NCI-H345 (cell line): Measurements from ENCODE around the gene LRRC10.

Experiments
- DNase-seq: peaks from one replicate; lab custom pipeline; 2025; lab: John Stamatoyannopoulos, UW

Gene LRRC10, protein sequence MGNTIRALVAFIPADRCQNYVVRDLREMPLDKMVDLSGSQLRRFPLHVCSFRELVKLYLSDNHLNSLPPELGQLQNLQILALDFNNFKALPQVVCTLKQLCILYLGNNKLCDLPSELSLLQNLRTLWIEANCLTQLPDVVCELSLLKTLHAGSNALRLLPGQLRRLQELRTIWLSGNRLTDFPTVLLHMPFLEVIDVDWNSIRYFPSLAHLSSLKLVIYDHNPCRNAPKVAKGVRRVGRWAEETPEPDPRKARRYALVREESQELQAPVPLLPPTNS

DNA sequence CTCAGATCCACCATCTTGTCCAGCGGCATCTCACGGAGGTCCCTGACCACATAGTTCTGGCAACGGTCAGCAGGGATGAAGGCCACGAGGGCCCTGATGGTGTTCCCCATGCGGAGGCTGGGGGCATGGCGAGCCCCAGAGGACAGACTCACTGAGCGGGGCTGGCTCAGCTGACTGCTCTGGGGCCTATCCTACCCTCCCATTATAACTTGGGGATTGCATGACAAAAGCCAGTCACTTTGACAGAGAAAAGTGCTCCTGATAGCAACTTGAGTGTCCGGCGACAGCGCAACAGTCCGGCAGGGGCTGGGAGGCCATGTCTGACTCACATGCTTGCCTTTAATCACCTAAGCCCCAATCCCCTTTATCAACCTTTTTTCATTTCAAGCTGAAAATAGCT is at the start of gene LRRC10:
Gene LRRC10 (minus strand): TSS at position 179 of the 400 bp plus-strand sequence. CDS start 69 bp downstream, at position 110.
- DNase-seq = no peak

DNA sequence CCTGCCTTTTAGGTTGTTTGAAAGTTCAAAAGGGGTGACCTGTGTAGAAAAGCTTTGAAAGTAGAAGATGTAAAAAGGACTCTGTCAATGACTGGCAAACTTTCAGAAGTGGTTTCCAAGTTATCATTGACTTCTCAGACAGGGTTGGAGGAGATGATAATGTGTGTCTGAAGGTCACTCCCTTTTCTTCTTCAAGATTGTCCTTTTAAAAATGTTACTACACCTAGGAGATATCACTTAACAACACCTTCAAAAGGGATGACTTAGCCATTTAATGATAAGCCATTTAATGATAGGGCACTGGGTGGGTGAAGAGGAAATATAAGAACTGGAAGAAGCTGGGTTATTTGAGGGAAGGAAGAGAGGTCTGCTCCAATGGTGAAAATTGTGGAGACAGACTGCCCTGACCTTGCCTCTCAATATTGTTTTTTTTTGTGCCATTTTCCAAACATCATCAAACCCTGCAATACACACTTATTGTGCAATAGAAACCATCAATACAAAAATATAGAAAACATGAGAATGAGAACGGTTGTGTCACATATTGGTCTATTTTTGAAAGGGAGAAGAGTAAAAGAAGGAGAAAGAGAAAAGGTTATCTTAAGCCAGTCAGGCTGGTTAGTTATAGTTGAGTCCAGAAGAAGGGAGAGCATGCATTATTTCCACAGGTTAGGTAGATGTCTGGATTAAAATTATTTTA is 49.6 kb upstream of the LRRC10 start:
- no peak for DNase-seq

DNA sequence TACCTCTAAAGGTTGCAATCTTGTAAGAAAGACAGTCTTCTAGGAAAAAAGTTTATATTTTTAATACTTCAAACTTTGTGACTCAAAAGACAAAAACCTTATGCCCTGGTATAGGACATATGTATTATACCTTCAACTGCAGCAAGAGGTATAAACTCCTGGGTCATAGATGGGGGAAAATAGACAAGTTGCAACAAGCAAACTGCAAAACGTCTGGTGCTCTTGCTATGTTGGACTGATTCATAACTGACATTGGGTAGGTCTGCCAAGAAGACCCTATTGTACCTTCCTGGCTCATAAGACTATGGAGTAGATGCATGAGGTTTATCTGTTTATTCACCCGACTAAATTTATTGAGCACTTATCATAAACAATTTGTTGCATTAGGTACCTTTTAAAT is 47.5 kb upstream of the LRRC10 start:
- DNase-seq = no peak

DNA sequence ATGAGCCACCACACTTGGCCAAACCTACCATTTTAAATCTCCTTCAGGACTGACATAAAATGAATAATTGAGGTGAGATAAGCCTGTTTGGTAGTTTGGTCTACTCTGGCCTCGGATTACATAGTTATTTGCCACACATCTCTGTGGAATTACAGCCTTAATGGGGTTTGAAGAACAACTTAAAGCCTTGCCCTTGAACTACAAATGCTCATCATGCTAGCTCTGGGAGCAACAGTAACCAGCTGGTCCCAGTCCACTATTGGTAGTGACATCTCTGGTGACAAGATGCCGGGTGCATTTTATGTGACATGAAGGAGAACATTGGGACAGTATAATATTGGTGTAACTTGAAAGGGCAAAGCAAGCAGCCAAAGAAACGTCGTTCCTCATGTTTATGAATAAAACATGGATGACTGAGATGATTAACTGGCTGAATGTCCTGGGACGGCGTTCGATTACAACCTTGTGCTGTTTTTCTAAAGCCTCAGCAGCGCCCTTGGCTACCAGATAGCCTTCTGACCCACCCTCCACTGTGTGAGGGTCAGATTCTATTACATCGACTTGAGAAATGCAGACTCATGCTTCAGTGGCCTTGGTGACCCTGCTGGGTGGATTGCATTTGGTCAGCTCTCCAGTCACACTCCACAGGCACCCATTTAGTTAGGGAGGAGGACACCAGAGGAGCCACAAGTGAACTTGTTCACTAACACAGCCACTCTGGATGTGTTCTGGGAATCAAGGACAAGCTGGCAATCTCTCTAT is 46.9 kb upstream of the LRRC10 start:
- no peak for DNase-seq

DNA sequence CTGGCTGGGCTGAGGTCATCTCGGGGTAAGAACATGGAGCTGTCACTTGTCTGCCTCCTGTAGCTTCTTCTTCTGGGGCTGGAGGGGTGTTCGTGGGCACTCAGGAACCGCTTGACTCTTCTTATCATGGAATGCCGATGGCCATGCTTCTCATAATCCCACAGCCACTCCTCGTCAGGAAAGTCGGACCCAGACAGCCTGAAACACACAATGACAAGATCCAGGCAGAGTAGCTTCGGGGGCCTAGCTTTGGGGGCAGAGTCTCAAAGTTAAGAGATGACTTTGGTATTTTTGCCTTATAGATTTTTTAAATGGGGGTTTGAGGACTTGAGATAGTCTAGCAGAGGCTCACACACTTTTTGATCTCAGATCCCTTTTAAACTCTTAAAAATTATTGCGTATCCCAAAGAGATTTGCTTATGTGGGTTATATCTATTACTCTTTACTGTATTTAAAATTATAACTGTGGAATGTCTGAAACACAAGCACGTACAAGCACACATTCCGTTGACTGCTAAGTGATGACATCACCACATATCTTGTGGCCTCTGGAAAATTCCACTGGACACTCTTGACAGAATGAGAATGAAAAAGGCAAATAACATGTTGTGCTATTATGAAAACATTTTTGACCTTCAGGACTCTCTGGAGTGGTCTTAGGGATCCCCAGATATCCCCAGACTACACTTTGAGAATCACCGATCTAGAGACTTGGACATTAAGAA is 45.1 kb upstream of the LRRC10 start:
- no peak for DNase-seq

DNA sequence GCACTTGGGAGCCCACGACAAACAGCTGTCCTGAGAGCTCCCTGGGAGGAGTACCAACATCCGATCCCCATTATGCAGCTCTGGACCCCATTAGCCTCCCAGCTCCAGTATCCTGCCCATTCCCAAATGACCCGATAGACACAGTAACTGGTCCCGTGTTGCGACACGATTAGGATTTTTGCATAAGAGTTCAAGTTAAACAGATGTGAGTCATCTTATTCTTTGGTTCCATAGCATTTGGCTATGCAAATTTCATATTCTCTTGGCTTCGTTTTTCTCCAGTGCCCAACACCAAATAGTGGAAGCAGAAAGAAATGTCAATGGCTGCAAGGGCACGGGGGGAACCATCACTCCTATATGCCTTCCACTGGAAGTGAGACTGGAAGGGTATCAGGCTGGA is 43.0 kb upstream of the LRRC10 start:
- DNase-seq = no peak

DNA sequence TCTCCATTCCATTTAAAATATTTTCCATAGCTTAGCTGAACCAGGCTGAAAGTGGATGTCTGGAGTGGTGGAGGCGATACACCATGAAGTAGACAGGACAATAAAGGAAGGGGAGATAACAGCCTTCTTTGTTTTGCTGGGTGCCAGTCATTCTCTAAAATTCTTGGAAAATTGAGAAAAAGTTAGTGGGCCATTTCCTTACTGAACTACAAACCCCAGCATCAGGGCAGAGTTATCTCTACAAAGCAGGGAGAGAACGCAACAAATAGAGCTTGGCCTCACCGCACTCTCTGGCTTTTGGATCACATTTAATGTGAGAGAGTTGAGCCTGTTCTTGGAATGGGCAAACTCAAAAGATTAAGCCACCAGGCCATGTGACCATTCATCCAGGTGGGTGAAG is 41.2 kb upstream of the LRRC10 start:
- no peak for DNase-seq

DNA sequence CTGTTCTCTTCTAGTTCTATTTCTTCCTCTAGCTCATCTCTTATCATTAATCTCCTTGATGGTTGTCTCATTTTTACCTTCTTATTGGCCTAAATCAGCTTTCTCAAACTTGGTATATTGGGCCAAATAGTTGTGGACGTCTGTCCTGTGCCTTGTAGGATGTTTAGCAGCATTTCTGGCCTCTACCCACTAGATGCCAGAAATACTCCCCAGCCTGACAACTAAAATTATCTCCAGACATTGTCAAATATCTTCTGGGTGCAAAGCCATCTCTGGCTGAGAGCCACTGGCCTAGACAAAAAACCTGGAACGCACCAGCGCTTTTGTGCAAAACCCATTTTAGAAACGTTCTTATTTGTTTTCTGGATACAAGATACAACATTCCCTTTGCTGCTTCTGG is 38.8 kb upstream of the LRRC10 start:
- no peak for DNase-seq

DNA sequence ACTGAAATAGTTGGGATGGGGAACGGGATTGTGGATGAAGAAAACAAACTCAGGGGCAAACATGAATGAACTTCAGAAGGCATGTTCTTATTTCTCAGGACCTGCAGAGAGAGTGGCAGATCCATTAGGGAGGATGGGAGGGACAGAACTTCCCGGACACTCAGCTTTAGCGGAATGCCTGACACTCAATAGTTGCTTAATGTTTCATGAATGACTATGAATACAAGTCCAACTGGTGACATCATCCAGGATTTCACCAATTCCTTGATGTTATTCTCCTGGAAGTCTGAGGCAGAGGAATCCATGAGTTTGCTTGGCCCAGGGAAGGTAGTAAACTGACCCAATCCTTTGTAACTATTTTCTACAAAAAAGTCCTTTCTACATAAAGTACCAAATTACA is 37.8 kb upstream of the LRRC10 start:
- DNase-seq = no peak

DNA sequence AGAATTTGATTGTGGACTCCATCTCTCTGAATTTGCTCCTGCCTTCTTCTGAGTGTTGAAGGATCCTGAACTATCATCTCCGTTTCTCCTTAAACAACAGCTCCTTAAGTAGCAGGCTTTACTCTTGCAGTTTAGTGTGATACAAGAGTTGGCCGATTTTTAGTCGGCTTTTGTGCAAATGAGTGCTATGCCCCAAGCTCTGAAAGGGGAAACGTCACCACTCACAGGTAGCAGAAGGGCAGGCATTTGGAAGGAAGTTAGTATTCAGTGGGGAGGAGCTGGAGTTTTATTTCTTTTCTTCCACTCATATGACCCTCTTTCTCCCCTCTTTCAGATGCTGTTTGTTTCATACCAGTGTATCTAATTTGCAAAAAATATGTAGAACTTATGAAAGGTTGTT is 36.5 kb upstream of the LRRC10 start:
- no peak for DNase-seq

DNA sequence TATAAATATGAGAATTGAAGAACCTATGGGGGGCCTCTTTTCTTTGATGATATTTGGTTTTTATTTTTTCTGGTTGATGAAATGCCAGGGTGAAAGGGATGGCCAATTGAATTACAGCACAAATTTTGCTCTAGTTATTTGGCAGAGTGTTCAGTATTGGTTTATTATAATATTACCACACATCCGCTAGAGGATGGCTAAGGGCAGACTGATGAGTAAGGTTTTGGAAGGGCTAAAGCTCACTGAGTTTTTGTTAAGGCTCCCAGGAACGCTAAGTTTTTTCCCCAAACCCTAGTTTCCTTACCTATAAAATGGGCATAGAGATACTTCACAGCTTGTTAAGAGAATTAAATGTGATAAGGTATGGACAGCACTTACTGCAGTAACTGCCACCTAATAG is 34.3 kb upstream of the LRRC10 start:
- DNase-seq = no peak

DNA sequence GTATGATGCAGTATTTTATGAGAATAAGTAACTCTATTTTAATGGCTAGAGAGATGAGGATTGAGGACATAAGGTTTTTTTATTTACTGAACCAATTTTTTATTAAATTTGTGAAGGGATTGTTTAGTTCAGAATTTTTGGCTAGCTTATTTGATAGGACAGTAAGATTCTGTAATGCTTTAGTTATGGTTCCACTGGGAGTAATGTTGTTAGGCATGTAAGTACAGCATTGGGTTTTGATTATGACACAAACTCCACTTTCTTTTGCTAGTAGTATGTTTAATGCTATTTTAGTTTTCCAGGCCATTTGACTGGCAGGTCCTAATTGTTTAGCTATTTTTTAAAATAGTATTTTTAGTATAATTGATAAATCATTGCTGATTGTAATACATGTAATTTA is 33.8 kb upstream of the LRRC10 start:
- no peak for DNase-seq

DNA sequence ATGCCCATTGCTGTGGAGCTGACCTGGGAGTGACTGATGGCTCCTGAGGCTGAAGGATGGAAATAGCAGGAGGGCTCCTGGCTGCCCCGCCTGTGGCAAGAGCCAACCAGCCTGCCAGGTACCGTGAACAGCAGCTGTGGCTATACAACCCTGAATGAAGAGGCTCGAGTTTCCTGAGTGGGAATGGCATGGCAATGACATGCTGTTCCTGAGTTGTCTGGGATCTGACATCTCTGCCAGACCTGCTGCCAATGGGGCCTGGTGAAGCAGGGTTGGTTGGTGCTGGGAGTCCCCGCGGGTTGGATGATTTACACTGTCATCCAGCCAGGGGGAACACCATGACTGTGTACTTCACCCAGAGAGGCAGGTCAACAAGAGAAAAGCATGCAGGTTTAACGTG is 31.8 kb upstream of the LRRC10 start:
- no peak for DNase-seq

DNA sequence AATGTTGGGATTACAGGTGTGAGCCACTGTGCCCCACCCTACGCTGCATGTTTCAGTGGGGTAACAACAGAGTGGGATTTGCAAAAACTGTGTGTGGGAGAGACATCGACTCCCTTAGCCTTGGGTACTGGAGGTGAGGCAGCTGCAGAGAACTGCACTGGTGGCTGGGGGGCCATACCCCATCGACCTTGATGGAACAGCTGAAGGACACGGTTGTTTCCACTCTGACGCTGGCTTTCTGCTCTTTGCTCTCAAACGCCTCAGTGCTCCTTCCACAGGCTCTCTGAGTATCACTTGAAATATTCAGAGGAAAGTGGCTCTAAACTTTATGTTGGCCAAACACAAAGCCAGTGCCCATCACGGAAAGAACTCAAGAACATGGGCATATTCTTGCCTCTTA is 30.8 kb upstream of the LRRC10 start:
- no peak for DNase-seq

DNA sequence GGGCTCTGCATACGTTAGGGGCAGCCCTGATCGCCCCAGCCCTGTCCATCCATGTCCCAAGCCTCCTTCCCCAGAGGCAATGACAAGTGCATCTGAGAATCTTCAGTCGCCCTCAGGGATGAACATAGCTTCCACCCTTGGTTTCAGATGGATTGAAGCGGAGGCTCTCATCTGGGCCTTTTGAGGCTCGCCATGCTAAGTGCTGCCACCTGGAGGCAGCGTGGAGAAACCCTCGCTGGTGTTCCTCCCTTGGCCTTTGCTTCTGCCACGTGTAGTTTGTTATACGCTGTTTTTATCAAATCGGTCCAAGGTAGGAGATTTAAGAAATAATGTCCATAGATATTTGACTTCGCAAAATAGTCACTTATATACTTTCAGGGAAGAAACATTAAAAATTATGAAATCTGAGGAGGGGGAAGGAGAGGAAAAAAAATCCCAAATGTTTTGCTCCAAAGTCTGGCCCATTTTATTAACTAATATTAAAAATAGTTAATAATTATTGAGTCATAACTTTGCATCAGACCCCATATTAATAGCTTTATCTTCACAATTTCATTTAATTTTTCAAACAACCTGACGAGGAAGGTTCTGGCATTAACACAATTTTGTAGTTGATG is 28.8 kb upstream of the LRRC10 start:
- DNase-seq = peak; percentile 52

DNA sequence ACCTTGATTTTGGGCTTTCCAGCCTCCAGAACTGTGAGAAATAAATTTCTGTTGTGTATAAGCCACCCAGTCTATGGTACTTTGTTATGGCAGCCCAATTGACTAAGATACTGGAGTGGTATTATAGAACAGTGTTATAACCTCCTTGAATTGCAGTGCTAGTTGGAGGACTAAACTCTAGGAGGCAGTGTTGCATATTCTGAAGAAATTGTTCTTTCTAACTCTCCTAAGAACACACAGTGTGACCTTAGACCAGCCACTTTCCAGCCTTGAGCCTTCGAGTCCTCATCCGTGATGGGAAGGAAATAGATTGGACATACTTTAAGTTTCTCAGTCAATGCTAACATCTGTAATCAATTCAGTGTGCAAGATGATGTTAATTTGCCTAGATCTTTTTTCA is 22.4 kb upstream of the LRRC10 start:
- no peak for DNase-seq

DNA sequence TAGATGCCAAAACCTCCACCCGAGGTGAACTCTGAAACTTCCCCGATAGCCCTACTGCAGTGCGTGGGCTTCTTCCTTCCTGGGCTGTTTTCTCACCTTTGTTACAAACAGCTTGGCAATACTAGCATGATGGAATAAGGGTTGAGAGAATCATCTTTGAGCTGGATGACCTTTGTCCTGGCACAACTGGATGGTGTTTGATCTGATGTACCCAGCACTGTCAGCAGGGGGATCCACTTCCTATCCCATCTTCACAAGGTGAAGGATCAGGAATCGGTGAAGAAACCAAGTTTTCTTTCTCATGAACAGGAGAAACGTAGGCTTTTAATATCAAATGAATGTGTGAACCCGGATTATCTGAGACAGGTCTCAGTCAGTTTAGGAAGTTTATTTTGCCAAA is 19.5 kb upstream of the LRRC10 start:
- DNase-seq = no peak

DNA sequence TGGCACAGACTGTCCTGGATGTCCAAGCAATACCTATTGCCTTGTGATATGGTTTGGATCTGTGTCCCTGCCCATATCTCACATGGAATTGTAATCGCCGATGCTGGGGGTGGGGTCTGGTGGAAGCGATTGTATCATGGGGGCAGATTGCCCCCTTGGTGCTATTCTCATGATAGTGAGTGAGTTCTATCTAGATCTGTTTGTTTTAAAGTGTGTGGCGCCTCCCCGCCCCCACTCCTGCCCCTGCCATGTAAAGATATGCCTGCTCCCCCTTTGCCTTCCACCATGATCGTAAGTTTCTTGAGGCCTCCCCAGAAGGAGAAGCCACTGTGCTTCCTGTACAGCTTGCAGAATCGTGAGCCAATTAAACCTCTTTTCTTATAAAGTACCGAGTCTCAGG is 16.8 kb upstream of the LRRC10 start:
- DNase-seq = no peak

DNA sequence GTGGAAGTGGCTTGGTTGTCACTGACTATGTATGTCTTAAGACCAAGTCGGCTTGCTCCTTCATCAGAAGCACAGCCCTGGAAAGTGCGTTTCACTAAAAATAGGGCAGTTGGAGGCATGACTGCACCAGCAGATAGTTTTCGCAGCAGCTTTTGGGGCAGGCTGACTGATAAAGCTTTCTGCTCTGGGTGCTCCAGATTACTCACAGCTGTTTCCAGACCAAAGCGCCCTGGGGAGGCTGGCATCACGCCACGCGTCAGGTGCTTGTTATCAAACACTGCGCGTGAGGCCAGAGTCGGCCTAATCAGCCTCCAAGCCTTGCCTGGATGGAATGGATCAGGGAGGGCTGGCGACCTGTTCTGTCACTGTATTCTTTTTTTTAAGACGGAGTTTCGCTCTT is 13.3 kb upstream of the LRRC10 start:
- DNase-seq = peak; percentile 95

DNA sequence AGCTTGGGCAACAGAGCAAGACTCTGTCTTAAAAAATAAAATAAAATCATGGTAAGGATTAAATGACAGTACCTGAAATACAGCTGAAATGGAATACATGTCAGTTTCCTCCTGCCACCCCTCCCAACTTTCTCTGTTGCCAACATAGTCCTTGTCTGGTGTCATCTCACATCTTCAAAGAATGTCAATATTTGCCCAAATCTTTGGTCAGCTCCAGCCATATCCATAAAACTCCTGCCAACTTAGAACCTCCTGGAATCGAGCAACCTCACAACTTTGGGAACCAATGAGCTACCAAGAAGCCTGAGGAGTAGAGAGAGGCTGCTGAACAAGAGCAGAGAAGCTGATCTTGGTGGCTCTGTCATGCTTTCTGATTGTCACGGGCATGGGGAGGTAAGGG is 10.8 kb upstream of the LRRC10 start:
- no peak for DNase-seq

DNA sequence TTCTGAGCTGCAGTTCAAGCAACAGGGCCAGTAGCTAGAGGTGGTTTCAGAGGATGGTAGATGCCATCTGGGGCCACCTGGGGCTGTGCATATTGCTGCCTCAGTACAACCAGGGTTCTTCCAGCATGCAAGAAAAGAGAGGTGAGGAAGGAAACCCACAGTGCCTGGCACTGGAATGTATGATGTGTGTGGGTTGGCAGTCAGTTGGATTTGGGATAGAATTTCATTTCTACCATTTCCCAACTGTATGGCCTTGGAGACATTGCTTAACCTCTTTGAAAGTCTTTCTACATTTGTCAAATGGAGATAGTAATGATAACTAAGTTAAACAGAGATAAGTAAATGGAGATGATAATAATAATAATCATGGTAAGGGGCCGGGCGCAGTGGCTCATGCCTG is 10.2 kb upstream of the LRRC10 start:
- DNase-seq = no peak

DNA sequence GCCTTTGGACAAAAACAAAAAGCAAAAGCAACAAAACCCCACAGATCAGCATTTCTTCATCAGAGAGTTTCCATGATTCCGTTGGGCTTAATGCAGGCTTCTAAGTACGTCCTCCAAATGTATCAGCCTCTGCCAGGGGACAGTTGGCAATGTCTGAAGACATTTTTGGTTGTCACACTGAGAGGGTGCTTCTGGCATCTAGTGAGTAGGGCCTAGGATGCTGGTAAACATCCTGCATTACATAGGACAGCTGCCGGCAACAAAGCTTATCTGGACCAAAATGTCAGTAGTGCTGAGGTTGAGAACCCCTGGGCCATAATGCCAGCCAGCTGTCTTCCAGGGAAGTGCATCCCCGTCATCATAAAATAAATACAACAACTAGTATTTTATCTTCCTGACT is 9.4 kb upstream of the LRRC10 start:
- DNase-seq = no peak
